HepG2 (cell line): ENCODE data around the gene TUBA1A. TPM values are rescaled to one million over a fixed set of nuclear protein-coding genes. Genes with fewer than 3 reads are reported as not detected.

ENCODE experiments used
- ATAC-seq: fragments of 200-7000 bp; cut with Tn5 transposase; 3 replicates; pipeline ENCODE4 v1.9.1; 2020; ENCODE audit warnings: mild to moderate bottlenecking, moderate library complexity
- BruUV-seq: library from RNA; stranded (reverse); fragments of 400-500 nt; replicated peaks from 2 replicates; lab custom pipeline; 2021; lab: Mats Ljungman, UMichigan
- CTCF ChIA-PET: fragments of 300-600 bp; formaldehyde crosslinking; extraction: SDS; loops from one replicate; lab custom pipeline; 2021; ENCODE audit warnings: low total read pairs, inconsistent platforms, low intra/inter-chr PET ratio; lab: Yijun Ruan, JAX
- POLR2A ChIA-PET: fragments of 350-600 bp; sonication (Branson Sonifier 250); formaldehyde crosslinking; loops from one replicate; lab custom pipeline; 2020; ENCODE audit warnings: antibody characterized with exemption, inconsistent platforms; lab: Yijun Ruan, JAX
- DNase-seq: peaks from one replicate; pipeline ENCODE4 v3.0.0-alpha.2; 2015; ENCODE audit warnings: low spot score
- FAIRE-seq: peaks from 3 replicates; lab custom pipeline; 2011; peaks lifted over from hg19 to GRCh38; lab: Jason Lieb, UNC
- H2AFZ ChIP-seq: one replicate; pipeline ENCODE4 v1.6.1; 2011; ENCODE audit warnings: low read length, inconsistent platforms
- H3K27ac ChIP-seq: fragments of 300-600 bp; 3 replicates; pipeline ENCODE4 v1.8.0; 2011; ENCODE audit warnings: mixed run types, mild to moderate bottlenecking, mixed read lengths, low read length, inconsistent platforms; ENCODE audit not compliant: insufficient read depth; ENCODE audit errors: extremely low read length
- H3K27me3 ChIP-seq, 2 experiments: fragments of 200-600 bp in 1 of 2; 2 replicates in 1 of 2; 3 replicates in 1 of 2; pipeline versions ENCODE4 v1.6.0 to v1.8.0; 2011; ENCODE audit warnings: low read length in 2 of 2, mild to moderate bottlenecking in 2 of 2, moderate library complexity in 2 of 2, inconsistent platforms in 1 of 2; ENCODE audit not compliant: insufficient read depth in 2 of 2, control insufficient read depth in 1 of 2
- H3K36me3 ChIP-seq, 2 experiments: fragments of 200-600 bp in 1 of 2; replicated peaks in 1 of 2; 2 replicates in 1 of 2; 3 replicates in 1 of 2; pipeline versions ENCODE4 v1.5.1 to v1.8.0; 2011; ENCODE audit warnings: low read length in 2 of 2, inconsistent platforms in 1 of 2; ENCODE audit not compliant: insufficient read depth in 2 of 2, control insufficient read depth in 1 of 2
- H3K4me1 ChIP-seq: 2 replicates; pipeline ENCODE4 v1.5.1; 2012; ENCODE audit warnings: low read length, inconsistent platforms; ENCODE audit not compliant: insufficient read depth
- H3K4me2 ChIP-seq: 2 replicates; pipeline ENCODE4 v1.6.0; 2011; ENCODE audit warnings: low read depth, low read length, inconsistent platforms
- H3K4me3 ChIP-seq, 3 experiments: fragments of 200-600 bp in 1 of 3; sonication (generic), shearing (Covaris generic) in 1 of 3; replicated peaks in 1 of 3; 2 replicates each; pipeline ENCODE4 v1.5.1; 2011 to 2016; ENCODE audit warnings: low read length in 3 of 3, inconsistent platforms in 2 of 3, low read depth in 2 of 3, mild to moderate bottlenecking in 2 of 3, control low read depth in 1 of 3, mixed read lengths in 1 of 3; ENCODE audit not compliant: insufficient read depth in 1 of 3
- H3K79me2 ChIP-seq: one replicate; pipeline ENCODE4 v1.6.1; 2011; ENCODE audit warnings: low read length, inconsistent platforms; ENCODE audit not compliant: insufficient read depth
- H3K9ac ChIP-seq: 2 replicates; pipeline ENCODE4 v1.6.0; 2011; ENCODE audit warnings: mild to moderate bottlenecking, low read depth, low read length, inconsistent platforms; ENCODE audit not compliant: insufficient read depth
- H3K9me3 ChIP-seq: 2 replicates; pipeline ENCODE4 v1.5.1; 2012; ENCODE audit warnings: mild to moderate bottlenecking, low read length
- H4K20me1 ChIP-seq: 2 replicates; pipeline ENCODE4 v1.6.0; 2011; ENCODE audit warnings: inconsistent platforms, mild to moderate bottlenecking, low read length, moderate library complexity; ENCODE audit not compliant: insufficient read depth
- ARID3A ChIP-seq: IDR thresholded peaks from 2 replicates; pipeline ENCODE4 v1.6.1; 2012; ENCODE audit warnings: low read depth, low read length, improper control_type of control experiment
- DMTF1 ChIP-seq: sonication (generic); formaldehyde crosslinking; IDR thresholded peaks from 2 replicates; pipeline ENCODE4 v1.4.0; 2020; ENCODE audit warnings: mild to moderate bottlenecking, missing genetic modification reagents
- DNMT3B ChIP-seq: conservative IDR thresholded peaks from 2 replicates; pipeline ENCODE4 v1.6.1; 2016; ENCODE audit warnings: missing biosample characterization, control low read depth
- ELF3 ChIP-seq: IDR thresholded peaks from 2 replicates; pipeline ENCODE4 v1.6.1; 2016; ENCODE audit warnings: missing genetic modification reagents, missing compliant biosample characterization
- EP300 ChIP-seq, 3 experiments: sonication (generic) in 1 of 3; formaldehyde crosslinking in 1 of 3; IDR thresholded peaks; 2 replicates each; pipeline versions ENCODE4 v1.5.1 to v1.6.1; 2011 to 2020; ENCODE audit warnings: low read depth in 2 of 3, low read length in 2 of 3, borderline replicate concordance in 1 of 3, improper control_type of control experiment in 1 of 3, mild to moderate bottlenecking in 1 of 3, missing genetic modification reagents in 1 of 3, moderate library complexity in 1 of 3
- FOXK2 ChIP-seq: fragments of 450-650 bp; IDR thresholded peaks from 2 replicates; pipeline ENCODE4 v1.6.1; 2016
- FOXP1 ChIP-seq, 2 experiments: fragments of 450-650 bp in 1 of 2; IDR thresholded peaks; 2 replicates each; pipeline ENCODE4 v1.6.1; 2017 to 2018; ENCODE audit warnings: antibody characterized with exemption in 1 of 2
- KAT7 ChIP-seq: IDR thresholded peaks from 2 replicates; pipeline ENCODE4 v1.6.1; 2018; ENCODE audit warnings: borderline replicate concordance, missing compliant biosample characterization
- KAT8 ChIP-seq: IDR thresholded peaks from 2 replicates; pipeline ENCODE4 v1.6.1; 2016; ENCODE audit warnings: missing genetic modification reagents, missing compliant biosample characterization
- MAFK ChIP-seq, 2 experiments: IDR thresholded peaks in 1 of 2; conservative IDR thresholded peaks in 1 of 2; 2 replicates each; pipeline ENCODE4 v1.6.1; 2011; ENCODE audit warnings: improper control_type of control experiment in 2 of 2, low read length in 2 of 2
- MATR3 ChIP-seq: sonication (generic); formaldehyde crosslinking; IDR thresholded peaks from 2 replicates; pipeline ENCODE4 v1.4.0; 2020; ENCODE audit warnings: missing genetic modification reagents
- MBD4 ChIP-seq: IDR thresholded peaks from 2 replicates; pipeline ENCODE4 v1.6.1; 2012; ENCODE audit warnings: low read length, inconsistent platforms, borderline replicate concordance
- MTA3 ChIP-seq: sonication (generic); formaldehyde crosslinking; IDR thresholded peaks from 2 replicates; pipeline ENCODE4 v1.4.0; 2020; ENCODE audit warnings: missing genetic modification reagents
- NR3C1 ChIP-seq: sonication (generic); formaldehyde crosslinking; IDR thresholded peaks from 2 replicates; pipeline ENCODE4 v1.4.0; 2020; ENCODE audit warnings: missing genetic modification reagents
- RBM22 ChIP-seq: fragments of 200-400 bp; formaldehyde crosslinking; optimal IDR thresholded peaks from 2 replicates; pipeline ENCODE3; 2017; ENCODE audit warnings: mild to moderate bottlenecking, low read length, moderate library complexity
- ZNF3 ChIP-seq: IDR thresholded peaks from 2 replicates; pipeline ENCODE4 v1.7.0; 2017; ENCODE audit warnings: inconsistent platforms
- ZNF503 ChIP-seq: sonication (generic); formaldehyde crosslinking; IDR thresholded peaks from 2 replicates; pipeline ENCODE4 v1.4.0; 2020; ENCODE audit warnings: missing genetic modification reagents
- ZNF691 ChIP-seq: sonication (generic); formaldehyde crosslinking; IDR thresholded peaks from 2 replicates; pipeline ENCODE4 v1.4.0; 2020; ENCODE audit warnings: missing genetic modification reagents, low read depth, mild to moderate bottlenecking, borderline replicate concordance
- in situ Hi-C: cut with HindIII; loops from 2 replicates; pipeline ENCODE4 v1.10.0; 2017; ENCODE audit warnings: low pct_unique_long_range_greater_than_20kb; ENCODE audit not compliant: extremely low pct_ligation_motif_present
- intact Hi-C: fragments of 100-400 bp; cut with micrococcal nuclease; formaldehyde crosslinking; loops from one replicate; pipeline ENCODE4 v1.10.0; 2022; ENCODE audit not compliant: unreplicated experiment
- polyA plus RNA-seq, 8 experiments: library from polyadenylated mRNA; depleted of rRNA in 3 of 8; stranded (reverse) in 7 of 8; unstranded in 1 of 8; fragments of >200 nt; fragmentation: Illumina TruSeq in 4 of 8; extraction: Trizol in 4 of 8; gene quantifications; 2 replicates each; pipeline versions ENCODE4 v1.2.1 to v1.2.3, GENCODE V29; 2011 to 2016; ENCODE audit warnings: low read depth in 4 of 8, missing spikeins in 1 of 8, mixed read lengths in 1 of 8; ENCODE audit not compliant: insufficient read depth in 1 of 8
- total RNA-seq, 5 experiments: library from RNA; depleted of rRNA; stranded (reverse); fragments of >200 nt; fragmentation: Illumina TruSeq; extraction: Trizol; gene quantifications; 2 replicates each; pipeline ENCODE4 v1.2.3, GENCODE V29; 2016; ENCODE audit warnings: low read depth in 1 of 5

Gene TUBA1A
- total and polyA plus RNA-seq, 2 of the 13 experiments (the other 11 are each of a cell fraction or from before 2014, with no cell fraction given), result 20.7 to 24.8 TPM

GRCh38 chr12:49206389-49206788, 17.5 kb upstream of the TUBA1A start:
- ATAC-seq (no peak), FAIRE-seq (no peak)
- Histone ChIP-seq H3K79me2 (no peaks in the 10 kb centered on the region), H3K36me3 (no peaks in the 10 kb centered on the region), H4K20me1 (no peaks in the 10 kb centered on the region), H2AFZ (no peak overlapping the region), H3K9me3 (no peaks in the 10 kb centered on the region), H3K27ac (no peak overlapping the region), H3K4me1 (no peaks in the 10 kb centered on the region)
- CTCF ChIA-PET, result no interaction called here
- BruUV-seq, result no TSS peak
- POLR2A ChIA-PET, result no interaction called here
- TF ChIP-seq KAT7 (CRISPR knock-in tag), result no peak
- TF ChIP-seq MTA3 (CRISPR knock-in tag), result no peak
- TF ChIP-seq FOXK2, result no peak
- no peak for TF ChIP-seq MAFK (conservative IDR thresholded peaks at IDR 0.05 in 1 of 2, IDR thresholded peaks at IDR 0.05 in 1 of 2; ENCODE audit: low read length in 2 of 2)
- no peak for TF ChIP-seq ARID3A
- TF ChIP-seq ZNF503 (CRISPR knock-in tag), result no peak
- no peak for TF ChIP-seq EP300 (IDR thresholded peaks at IDR 0.05; ENCODE audit: low read depth in 2 of 2, low read length in 2 of 2)
- no peak for TF ChIP-seq EP300 (CRISPR knock-in tag; IDR thresholded peaks at IDR 0.05; ENCODE audit: borderline replicate concordance)
- TF ChIP-seq ELF3 (CRISPR knock-in tag), result no peak
- TF ChIP-seq FOXP1 (IDR thresholded peaks at IDR 0.05), result no peak
- TF ChIP-seq FOXP1 (CRISPR knock-in tag; IDR thresholded peaks at IDR 0.05), result no peak
- no peak for TF ChIP-seq ZNF691 (CRISPR knock-in tag)
- no peak for TF ChIP-seq MATR3 (CRISPR knock-in tag)
- TF ChIP-seq NR3C1, result no peak
- no peak for TF ChIP-seq DMTF1
- no peak for TF ChIP-seq DNMT3B (CRISPR knock-in tag)
- no peak for TF ChIP-seq MBD4
- TF ChIP-seq KAT8, result no peak
- no peak for TF ChIP-seq RBM22
- TF ChIP-seq ZNF3 (CRISPR knock-in tag), result no peak
- TF ChIP-seq, all 625 proteins: peak for 0
- Histone ChIP-seq H3K4me2 (no peak overlapping the region), H3K27me3 (peaks cover 0 to 20% of the 10 kb centered on the region in 2 experiments; a peak in 2 of 5 replicates), H3K4me3 (no peak overlapping the region), H3K9ac (no peak overlapping the region)
- DNase-seq, result no peak
- intact Hi-C loops, result no loop called here
- in situ Hi-C loops, result no loop called here
